Tibial artery (tissue), 4 donors: ENCODE results near the gene NUDT8.
"Not testable (repeated sequence)": the region's sequence is repeated elsewhere in the genome, so short reads cannot be mapped to it uniquely, and the experiment has no call there.

Experiments
- DNase-seq, 2 donors: peaks; one replicate each; pipeline ENCODE4 v3.0.0-alpha.2; 2019
- H3K27ac ChIP-seq, 2 donors: fragments of 200-600 bp; sonication (generic) in 1 of 2; 1 replicate in 1 of 2; 2 replicates in 1 of 2; pipeline ENCODE4 v1.5.1; 2018 to 2019; ENCODE audit warnings: mild to moderate bottlenecking in 1 of 2
- H3K27me3 ChIP-seq, 2 donors: fragments of 200-600 bp; sonication (generic) in 1 of 2; one replicate each; pipeline versions ENCODE4 v1.5.1 to v1.6.0; 2016 to 2019
- H3K36me3 ChIP-seq, 3 donors: fragments of 200-600 bp; sonication (generic) in 2 of 3; one replicate each; pipeline ENCODE4 v1.5.1; 2016 to 2019; ENCODE audit warnings: mild to moderate bottlenecking in 2 of 3
- H3K4me1 ChIP-seq, 4 donors: fragments of 200-600 bp; sonication (generic) in 2 of 4; 1 replicate in 3 of 4; 2 replicates in 1 of 4; pipeline ENCODE4 v1.5.1; 2016 to 2019
- H3K4me3 ChIP-seq, 2 donors: fragments of 200-600 bp; sonication (generic) in 1 of 2; 1 replicate in 1 of 2; 2 replicates in 1 of 2; pipeline ENCODE4 v1.5.1; 2018 to 2019; ENCODE audit warnings: mild to moderate bottlenecking in 2 of 2
- H3K9me3 ChIP-seq, 3 donors: fragments of 200-600 bp; sonication (generic) in 1 of 3; one replicate each; pipeline ENCODE4 v1.5.1; 2016 to 2019
- CTCF ChIP-seq, 2 experiments: fragments of 200-600 bp in 1 of 2; fragments of 450-650 bp in 1 of 2; IDR thresholded peaks; one replicate each; pipeline ENCODE4 v1.5.1; 2017 to 2019; ENCODE audit warnings: antibody characterized with exemption in 2 of 2, mild to moderate bottlenecking in 1 of 2, moderate library complexity in 1 of 2
- intact Hi-C: fragments of 100-400 bp; cut with DNase I; formaldehyde crosslinking; loops from one replicate; pipeline ENCODE4 v1.15.0; 2023; ENCODE audit warnings: low total_unique reads

Gene NUDT8

GRCh38 chr11:67662835-67663531 lies 33.2 kb upstream of the NUDT8 start:
- intact Hi-C loops, result no loop called here
- TF ChIP-seq CTCF (IDR thresholded peaks at IDR 0.05), result no peak
- H3K27ac ChIP-seq, result no peak overlapping the region
- H3K27me3 ChIP-seq, result peaks cover 0 to 15% of the 10 kb centered on the region in 2 donors
- no peaks in the 10 kb centered on the region for H3K9me3 ChIP-seq
- peak; percentile 10 to 48 for DNase-seq
- no peak overlapping the region for H3K4me3 ChIP-seq
- H3K36me3 ChIP-seq, result no peaks in the 10 kb centered on the region
- peaks cover 0 to 2% (median 0%) of the 10 kb centered on the region in 4 donors for H3K4me1 ChIP-seq

- DNase-seq, result peak in 1 of 2 donors; percentile 29
- no peak for TF ChIP-seq CTCF (IDR thresholded peaks at IDR 0.05)
- Histone ChIP-seq H3K4me1 (peaks cover 0 to 9% (median 0%) of the 10 kb centered on the region in 4 donors), H3K36me3 (no peaks in the 10 kb centered on the region), H3K27me3 (peaks cover 0 to 9% of the 10 kb centered on the region in 2 donors), H3K9me3 (no peaks in the 10 kb centered on the region), H3K27ac (no peak overlapping the region), H3K4me3 (no peak overlapping the region)
- intact Hi-C loops, result no loop called here
Observed at GRCh38 chr11:67662142-67662834, 32.6 kb upstream of the NUDT8 start.

GRCh38 chr11:67660752-67661151 lies 31.0 kb upstream of the NUDT8 start:
- intact Hi-C loops, H3K36me3 ChIP-seq, H3K9me3 ChIP-seq, H3K27me3 ChIP-seq, DNase-seq, H3K27ac ChIP-seq, H3K4me3 ChIP-seq, H3K4me1 ChIP-seq: not testable (repeated sequence)

GRCh38 chr11:67659651-67660165 lies 30.0 kb upstream of the NUDT8 start:
- intact Hi-C loops, H3K4me3 ChIP-seq, H3K4me1 ChIP-seq, H3K27me3 ChIP-seq, H3K36me3 ChIP-seq, DNase-seq, H3K9me3 ChIP-seq, H3K27ac ChIP-seq: not testable (repeated sequence)

GRCh38 chr11:67657300-67657699 lies 27.6 kb upstream of the NUDT8 start:
- no peak for TF ChIP-seq CTCF (IDR thresholded peaks at IDR 0.05)
- H3K9me3 ChIP-seq, result no peaks in the 10 kb centered on the region
- H3K27ac ChIP-seq, result peak overlapping the region; percentile 27 to 42
- no peak for DNase-seq
- no peaks in the 10 kb centered on the region for H3K27me3 ChIP-seq
- H3K4me1 ChIP-seq, result peaks cover 0 to 9% (median 0%) of the 10 kb centered on the region in 4 donors
- intact Hi-C loops, result no loop called here
- H3K36me3 ChIP-seq, result no peaks in the 10 kb centered on the region
- no peak overlapping the region for H3K4me3 ChIP-seq

GRCh38 chr11:67656278-67656922 lies 26.7 kb upstream of the NUDT8 start:
- intact Hi-C loops, result no loop called here
- H3K9me3 ChIP-seq, result no peaks in the 10 kb centered on the region
- no peak for DNase-seq
- no peaks in the 10 kb centered on the region for H3K27me3 ChIP-seq
- no peak for TF ChIP-seq CTCF (IDR thresholded peaks at IDR 0.05)
- peaks cover 0 to 9% (median 0%) of the 10 kb centered on the region in 4 donors for H3K4me1 ChIP-seq
- no peak overlapping the region for H3K27ac ChIP-seq
- H3K4me3 ChIP-seq, result no peak overlapping the region
- H3K36me3 ChIP-seq, result no peaks in the 10 kb centered on the region
